Stimulated activated CD8-positive, alpha-beta memory T cell treated with anti-CD3 and anti-CD28 coated beads, Interleukin-7, amount 100 ng/mL, for 4 hours (primary cell): ENCODE data around the gene PASK.
A peak's percentile ranks its signal among the peaks of the same experiment; 100 is the strongest.
"Not testable (repeated sequence)": the region's sequence is repeated elsewhere in the genome, so short reads cannot be mapped to it uniquely, and the experiment has no call there.

Experiments used
- DNase-seq, 2 donors: peaks; one replicate each; pipeline ENCODE4 v3.0.0-alpha.2; 2020; ENCODE audit warnings: low read depth in 2 of 2

The PASK gene

DNA sequence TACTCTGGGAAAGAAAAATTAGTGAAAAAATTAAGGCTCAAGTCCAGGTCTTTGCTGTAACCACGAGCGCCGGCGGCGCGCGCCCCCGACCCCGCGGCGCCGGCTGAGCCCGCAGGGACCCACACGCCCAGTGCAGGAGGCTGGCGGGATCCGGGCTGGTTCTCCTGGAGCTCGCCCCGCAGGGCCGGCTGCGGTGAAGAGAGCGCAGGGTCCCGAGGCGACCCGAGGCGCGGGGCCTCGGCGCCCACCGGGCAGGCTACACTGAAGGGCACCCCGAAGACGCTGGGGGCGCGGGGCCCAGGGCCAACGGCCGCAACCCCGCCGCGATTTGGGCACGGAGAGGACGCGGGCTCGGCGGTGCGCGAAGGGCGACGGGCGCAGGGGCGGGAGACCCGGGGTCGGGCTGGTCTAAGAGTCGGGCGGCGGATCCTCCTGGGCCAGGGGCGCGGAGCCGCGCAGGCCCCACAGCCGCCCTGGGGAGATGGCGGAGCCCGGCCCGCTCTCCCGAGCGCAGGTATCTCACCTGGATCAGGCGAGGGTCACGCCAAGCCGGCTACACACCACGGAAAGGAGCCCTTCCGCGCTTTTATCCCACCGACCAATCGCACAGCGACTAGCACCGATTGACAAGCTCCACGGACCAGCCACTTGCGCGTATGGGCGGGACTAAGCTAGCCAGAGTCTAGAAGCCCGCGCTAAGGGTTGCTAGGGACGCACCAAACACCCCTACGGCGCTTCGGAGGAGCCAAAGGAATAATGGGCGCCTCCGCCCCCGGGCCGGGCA lies at the start of gene PASK:
Gene PASK (minus strand): TSS at position 582 of the 784 bp plus-strand sequence. CDS start 6,440 bp downstream, outside the sequence.
- DNase-seq, result peak; percentile 87 to 89

DNA sequence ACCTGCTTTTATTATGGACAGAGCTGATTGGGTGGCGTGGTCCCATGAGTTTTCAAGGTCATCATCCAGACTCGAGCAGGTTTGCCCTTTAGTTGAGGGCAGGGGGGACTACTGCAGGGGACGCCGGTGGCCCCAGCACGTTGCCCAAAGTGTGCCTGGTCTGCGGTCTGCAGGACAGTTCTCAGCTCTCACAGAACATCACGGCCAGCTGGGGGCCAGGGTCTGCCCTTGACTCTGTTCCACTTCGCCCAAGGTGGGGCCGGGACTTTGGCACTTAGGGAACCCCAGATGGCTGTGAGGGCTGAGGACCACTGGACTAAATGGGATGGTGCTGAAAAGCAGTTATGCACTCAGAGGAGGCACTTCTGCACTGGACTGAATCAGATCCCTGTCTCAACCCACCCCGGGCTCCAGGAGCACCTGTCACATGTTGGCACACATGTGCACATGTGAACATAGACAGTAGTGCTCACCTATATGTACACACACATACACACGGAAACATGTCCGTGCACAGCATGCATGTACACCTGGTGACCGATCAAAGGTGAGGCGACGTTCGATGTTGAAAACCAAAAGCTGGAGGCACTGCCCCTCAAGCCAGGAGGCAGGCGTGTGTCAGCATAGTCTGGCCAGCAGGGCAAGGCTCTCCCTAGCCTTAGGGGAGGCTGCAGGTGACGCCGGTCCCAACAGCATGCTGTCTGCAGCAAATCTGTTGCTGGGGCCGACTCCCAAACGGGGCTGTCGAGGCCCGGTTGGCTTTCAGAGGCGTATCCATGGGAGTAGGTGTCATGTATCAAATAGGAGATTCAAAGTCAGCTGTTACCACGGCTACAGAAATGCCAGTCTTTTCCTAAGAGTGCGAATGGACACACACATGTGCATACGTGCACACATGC lies 49.4 kb upstream of the PASK start:
- DNase-seq, result no peak

DNA sequence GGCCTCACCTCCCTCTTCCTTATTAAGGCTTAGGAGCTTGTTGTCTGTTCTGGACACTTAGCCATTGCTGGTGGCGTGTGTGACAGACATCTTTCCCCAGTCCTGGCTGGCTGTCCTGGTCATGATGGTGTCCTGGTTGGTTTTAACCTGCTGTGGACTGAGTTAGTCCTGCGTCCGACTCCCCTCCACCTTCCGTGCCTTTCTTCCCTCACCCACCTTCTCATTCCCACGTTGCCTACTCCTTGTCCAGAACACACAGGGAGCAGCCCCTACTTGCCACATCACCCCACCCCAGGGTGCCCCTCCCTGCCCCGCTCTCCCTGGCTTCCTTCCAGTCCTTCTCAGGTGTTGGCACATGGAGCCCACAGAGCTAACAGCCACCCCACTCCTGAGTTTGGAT lies 48.7 kb upstream of the PASK start:
- DNase-seq, result no peak

DNA sequence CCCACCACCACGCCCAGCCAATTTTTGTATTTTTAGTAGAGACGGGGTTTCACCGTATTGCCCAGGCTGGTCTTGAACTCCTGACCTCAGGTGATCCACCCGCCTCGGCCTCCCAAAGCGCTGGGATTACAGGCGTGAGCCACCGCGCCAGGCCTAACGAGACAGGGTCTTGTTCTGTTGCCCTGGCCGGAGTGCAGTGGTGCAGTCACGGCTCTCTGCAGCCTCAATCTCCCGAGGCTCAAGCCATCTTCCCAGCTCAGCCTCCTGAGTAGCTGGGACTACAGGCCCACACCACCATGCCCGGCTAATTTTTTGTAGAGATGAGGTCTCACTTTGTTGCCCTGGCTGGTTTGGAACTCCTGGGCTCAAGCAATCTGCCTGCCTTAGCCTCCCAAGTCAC lies 48.0 kb upstream of the PASK start:
- DNase-seq, result not testable (repeated sequence)

DNA sequence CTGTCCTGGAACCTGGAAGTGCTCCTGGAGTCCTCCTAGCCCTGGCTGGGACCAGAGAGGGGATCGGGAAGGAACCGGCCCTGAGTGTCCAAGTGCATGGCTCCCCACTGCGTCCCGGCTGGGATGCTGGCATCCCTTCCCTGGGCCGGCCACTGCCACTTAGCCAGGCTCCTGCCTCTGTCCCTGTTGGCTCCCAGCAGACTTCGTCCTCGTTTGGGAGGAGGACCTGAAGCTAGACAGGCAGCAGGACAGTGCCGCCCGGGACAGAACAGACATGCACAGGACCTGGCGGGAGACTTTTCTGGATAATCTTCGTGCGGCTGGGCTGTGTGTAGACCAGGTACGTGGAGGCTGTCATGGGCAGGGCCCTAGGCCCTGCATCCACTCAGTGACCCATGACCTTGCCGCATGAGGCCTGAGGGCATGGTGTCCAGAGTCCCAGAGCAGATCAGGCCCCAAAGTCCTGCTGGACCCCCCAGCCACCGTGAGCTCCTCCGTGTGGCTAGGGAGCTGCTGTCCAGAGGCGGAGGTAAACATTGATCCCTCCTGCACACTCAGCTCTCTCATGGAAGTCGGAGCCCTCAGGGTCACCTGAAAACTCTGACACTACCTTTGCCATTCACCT lies 46.3 kb upstream of the PASK start:
- DNase-seq, result no peak

DNA sequence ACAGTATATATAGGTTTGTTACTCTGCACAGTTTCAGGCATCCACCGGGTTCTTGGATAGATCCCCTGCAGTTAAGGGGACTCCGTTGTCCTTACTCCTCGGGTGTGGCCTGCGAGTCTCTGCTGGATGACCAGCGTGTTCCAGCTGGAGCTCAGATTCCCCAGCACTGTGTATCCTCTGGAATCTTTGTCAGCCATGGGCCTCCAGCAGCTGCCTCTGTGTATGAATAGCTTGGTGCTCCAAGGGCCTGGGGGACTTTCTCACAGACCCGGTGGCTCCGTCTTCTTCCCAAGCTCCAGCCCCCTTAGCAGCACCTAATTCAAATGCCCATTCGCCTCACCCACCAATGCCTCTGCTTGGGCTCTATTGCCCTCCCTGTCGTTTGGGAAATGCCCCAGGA lies 45.5 kb upstream of the PASK start:
- DNase-seq, result no peak

DNA sequence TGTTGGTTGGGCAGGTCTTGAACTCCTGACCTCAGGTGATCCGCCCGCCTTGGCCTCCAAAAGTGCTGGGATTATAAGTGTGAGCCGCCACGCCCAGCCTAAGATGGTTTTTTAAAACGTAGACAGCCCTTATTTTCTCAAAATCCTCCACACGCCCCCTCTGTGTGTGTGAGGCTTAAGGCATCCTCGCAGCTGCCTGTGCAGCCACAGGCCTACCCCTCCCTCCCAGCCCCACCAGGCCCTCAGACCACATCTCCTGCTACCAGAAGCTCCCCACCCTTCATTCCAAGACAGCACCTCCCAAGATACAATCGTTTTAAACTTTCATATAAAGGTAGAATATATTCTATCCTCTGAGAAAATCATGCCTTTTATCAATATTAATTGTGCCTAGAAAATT lies 44.0 kb upstream of the PASK start:
- no peak for DNase-seq

DNA sequence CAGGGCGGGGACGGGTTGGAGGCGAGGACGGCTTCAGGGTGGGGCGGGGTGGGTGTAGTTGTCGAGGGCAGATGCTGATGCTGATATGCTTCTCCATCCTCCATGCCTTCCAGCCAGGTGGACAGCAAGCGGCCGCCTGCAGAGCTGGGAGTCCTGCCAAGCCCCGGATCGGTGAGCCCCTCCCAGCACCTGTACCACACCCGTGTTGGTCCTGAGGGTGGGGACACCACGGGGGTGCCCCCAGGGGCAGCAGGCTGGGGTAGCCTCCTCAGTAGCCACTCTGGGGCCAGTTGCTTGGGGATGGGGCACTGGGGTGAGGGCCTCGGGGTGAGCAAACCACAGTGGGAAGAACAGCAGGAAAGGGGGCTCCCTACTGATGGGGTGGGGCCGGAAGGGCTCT lies 41.8 kb upstream of the PASK start:
- DNase-seq, result no peak

DNA sequence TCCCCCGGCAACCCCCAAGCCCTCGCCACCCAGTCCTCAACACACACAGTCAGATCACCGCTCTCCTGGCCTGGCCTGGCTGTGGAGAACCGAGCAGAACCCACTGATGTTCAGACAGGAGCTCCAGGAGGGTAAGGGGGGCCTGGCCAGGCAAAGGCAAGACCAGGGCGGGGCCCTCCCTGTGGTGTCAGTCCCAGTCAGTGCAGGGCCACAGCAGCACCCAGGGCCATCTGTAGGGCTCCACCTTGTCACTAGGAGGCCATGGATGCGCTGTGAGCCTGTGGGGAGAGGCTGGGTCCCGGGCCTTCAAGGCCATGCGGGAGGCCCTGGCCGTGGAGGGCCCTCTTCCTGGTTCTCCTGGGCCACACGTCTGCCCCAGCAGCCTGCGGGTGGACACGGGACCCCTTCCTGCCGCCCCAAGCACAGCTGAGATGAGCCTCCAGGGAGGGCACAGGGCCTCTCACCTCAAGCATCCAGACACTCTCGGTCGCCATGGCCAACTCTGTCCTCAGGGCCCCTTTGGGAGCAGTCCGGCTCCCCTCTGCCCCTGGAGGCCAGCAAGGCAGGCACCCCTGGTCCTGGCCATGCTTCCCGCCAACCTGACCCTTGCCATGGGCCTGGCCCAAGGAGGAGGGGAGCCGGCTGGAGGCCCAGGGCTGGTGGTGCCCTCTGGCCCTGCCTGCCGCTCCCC lies 41.2 kb upstream of the PASK start:
- DNase-seq, result no peak

DNA sequence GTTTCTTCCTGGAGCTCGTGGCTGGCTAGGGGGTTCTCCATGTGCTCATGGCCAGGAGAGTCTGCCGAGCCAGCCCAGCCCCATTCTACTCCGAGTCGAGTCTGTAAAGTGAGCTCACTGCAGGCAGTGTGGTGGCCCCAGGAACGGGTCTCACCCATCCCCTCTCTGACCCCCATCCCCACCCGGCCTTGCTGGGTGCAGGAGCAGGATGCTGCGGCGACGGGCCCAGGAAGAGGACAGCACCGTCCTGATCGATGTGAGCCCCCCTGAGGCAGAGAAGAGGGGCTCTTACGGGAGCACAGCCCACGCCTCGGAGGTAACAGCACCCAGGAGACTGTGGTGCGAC lies 40.6 kb upstream of the PASK start:
- DNase-seq, result no peak

DNA sequence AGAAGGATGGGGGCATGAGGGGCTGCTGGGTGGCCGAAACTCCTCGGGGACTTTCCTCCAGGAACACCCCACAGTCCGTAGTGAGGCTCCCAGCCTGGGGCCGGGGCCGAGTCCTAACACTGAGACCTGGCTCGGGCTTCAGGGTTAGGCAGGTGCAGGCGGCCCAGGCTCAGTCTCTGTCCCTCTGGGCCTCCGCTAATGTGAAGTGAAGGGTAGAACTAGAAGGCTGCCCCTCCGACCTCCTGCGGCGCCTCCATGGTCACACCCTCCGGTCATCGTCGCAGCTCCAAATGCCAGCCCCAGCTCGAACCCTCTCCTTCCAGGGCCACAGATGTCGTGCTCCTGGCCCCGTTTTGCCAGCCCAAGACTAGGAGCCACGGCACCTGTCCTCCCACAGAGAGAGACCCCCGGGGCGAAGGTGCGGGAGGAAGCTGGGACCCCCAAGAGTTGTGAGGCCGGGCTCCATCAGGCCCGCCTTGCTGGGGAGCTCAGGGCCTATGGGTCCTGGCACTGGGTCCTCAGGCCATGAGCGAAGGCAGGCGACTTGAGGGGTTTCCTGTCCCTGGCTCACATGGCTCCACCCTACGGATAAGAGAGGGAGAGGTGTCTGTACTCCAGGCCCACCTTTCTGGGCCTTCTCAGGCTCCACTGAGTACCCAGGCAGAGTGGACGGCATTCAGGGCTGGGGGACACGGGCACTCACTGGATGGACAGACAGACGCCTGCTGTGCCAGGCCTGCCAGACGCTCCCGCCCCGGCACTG lies 40.0 kb upstream of the PASK start:
- no peak for DNase-seq

DNA sequence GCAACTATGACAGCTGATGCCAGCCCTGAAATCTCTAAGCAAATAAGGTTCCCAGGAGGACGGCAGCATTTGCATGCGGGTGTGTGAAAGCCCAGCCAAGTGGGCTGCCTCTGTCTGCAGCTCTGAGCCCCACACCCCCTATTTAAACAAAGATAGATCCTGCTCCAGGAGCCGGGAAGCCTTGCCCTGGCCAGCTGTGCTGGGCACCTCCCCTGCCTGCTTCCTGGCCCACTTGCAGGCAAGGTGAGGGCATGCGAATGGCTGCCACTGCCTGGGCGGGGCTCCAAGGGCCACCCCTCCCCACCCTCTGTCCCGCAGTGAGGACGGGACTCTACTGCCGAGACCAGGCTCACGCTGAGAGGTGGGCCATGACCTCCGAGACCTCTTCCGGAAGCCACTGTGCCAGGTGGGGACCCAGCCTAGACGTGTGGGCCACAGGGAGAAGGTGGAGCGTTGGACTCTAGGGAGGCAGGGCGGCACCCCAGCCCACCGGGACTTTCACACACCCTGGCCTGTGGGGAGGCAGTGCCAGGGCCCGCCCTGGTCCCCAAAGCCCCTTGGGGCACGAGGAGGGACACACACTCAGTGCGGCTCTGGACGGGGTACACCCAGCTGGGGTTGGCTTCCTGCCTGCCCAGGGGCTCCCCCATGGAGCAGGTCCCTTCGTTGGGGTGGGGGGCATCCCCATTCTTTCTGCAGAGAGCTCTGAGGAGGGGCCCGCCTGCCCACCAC lies 39.3 kb upstream of the PASK start, which contains the start of gene ANO7:
Gene ANO7 (plus strand): TSS at position 317 of the 732 bp plus-strand sequence. CDS start 1,387 bp downstream, outside the sequence.
- DNase-seq, result no peak

DNA sequence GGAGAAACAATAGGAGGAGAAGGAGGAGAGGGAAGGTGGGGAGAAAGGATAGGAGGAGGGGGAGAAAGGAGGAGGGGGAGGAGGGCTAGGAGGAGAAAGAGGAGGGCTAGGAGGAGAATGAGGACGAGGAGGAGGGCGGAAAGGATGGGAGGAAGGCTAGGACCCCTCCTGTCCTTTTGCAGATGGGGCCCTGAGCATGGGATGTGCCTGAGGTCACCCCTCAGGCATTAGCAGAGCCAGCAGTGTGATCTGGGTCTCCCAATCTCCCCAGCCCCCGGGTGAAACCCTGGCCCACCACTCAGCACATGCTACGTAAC lies 38.6 kb upstream of the PASK start:
- DNase-seq, result no peak

DNA sequence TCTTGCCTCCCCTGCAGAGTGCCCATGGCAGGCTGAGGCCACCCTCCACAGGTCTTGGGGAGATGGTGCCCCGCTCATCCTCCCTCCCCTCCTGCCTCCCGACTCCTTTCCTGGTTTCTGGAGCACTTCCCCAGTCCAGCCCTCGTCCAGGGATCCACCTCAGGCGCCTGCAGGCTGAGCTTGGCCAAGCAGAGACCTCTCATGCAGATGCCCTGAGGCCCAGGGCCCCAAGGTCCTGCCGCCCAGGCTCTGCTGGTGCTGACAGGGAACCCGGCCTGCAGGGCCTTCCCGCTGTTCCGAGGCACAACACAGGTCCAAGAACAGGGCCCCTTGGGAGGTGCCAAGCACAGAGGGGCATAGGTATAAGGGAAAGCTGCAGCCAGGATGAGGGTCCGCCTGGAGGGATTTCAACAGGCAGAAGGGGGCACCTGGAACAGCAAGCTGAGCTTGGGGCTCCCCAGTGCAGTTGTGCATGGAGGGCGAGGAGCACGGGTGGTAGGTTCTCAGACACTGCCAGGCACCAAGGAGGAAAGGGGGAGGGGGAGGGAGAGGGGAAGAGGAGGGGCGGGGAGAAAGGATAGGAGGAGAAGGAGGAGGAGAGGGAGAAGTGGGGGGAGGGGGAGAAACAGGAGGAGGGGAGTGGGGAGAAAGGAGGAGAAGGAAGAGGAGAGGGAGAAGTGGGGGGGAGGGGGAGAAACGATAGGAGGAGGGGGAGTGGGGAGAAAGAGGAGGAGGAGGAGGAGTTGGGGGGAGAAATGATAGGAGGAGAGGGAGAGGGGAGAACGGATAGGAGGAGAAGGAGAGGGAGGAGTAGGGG lies 38.0 kb upstream of the PASK start:
- DNase-seq, result no peak

DNA sequence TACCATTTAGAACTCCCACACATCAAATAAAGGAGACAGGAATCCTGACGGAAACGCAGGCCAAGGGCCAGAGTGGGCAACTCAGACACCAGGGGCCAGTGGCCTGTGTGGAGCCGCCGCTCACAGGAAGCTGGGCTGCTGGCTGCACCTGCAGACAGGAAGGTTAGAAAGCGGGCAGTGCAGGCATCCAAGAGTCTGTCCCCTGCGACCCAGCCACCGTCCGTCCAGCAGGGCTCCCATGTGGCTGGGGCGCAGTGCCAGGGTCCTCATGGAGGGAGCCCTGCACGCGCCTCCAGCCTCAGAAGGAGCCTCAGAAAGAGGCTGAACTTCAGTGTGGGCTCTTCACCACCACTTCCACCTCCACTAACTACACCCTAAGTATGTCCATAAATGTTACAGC lies 36.7 kb upstream of the PASK start:
- no peak for DNase-seq

DNA sequence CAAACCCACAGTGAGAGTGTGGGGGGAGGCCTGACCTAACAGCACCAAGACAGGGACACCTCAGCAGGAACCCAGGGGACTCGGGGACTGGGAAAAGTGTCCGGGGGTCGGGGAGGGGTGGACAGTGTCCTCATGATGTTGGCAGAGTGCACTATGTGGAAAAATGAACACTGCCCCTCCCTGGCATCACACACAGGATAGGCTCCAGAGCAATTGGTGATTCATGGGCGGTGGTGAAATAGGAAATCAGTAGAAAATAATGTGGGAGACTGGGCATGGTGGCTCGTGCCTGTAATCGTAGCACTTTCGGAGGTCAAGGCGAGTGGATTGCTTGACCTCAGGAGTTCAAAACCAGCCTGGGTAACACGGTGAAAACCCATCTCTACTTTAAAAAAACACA lies 35.6 kb upstream of the PASK start:
- DNase-seq, result no peak

DNA sequence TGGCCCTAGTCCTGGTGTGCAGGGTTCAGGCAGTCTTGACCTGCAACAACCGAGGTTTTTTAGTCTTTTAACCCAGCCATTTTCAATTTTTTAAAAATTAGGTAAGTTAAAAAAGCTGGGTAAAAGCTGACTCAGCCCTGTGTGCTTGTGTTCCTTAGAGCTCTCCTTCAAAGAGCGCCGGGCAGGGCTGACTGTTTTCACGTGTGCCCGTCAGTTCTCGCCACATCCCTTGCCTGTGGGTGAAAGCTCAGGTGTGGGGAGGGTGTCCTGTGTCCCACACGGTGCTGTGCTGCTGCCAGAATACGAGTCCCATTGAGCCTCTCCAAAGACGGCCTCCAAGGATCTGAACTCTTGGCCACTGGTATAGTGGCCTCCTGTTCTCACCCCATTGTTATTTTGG lies 33.9 kb upstream of the PASK start:
- DNase-seq, result no peak

DNA sequence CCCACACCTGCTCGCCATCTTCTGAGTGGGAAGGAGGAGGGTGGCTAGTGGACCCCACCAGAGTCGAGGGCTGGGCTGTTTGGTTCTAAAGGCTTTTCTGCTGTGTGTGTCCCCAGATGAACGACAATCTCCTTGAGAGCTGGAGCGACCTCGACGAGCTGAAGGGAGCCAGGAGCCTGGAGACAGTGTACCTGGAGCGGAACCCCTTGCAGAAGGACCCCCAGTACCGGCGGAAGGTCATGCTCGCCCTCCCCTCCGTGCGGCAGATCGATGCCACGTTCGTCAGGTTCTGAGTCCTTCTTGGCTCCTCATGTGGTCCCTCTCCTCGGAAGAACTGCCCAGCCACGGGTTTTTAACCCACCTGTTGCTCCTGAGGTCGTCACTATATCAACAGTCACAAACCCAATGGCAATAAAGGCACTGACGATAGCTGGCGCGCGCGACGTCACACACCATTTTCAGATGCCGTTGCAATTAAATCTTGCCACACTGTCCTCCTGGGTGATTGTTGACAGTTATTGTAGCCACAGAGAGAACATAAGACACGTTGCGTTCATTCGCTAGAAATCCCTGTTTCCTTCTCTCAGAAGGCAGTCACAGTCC lies 33.4 kb upstream of the PASK start:
- DNase-seq, result no peak

DNA sequence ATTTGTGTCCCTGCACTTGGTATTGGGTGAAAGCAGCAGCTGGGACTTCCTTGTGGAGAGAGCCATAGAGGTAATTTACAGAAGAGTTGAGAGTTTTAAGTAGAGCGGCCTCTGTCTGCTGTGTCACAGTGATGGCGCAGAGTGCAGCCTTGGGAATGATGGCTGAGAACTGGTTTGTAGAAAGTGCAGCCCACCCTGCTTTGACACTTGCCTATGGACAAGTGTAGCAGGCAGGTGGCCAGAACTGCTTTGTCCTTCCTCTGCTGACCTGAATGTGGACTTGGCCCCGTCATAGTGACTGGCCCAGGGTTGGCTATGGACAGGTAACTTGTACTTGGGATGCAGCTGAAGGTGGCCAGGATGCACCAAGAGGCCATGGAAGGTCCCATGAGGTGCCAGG lies 32.9 kb upstream of the PASK start:
- DNase-seq, result no peak
